ENCODE measurements around the gene PCDHA6. TPM values are rescaled to one million over a fixed set of nuclear protein-coding genes. Genes with fewer than 3 reads are reported as not detected.

The PCDHA6 gene
- total RNA-seq, 1 donor from 2014 or later = under 0.01 TPM

GRCh38 chr5:140875085-140876065, 47.6 kb downstream of the PCDHA6 start, which contains the start of gene PCDHA12:
PCDHA12 (plus strand) TSS chr5:140875308; CDS start chr5:140875473, 165 bp downstream.

Other genes with a start within 250 kb of the PCDHA6 start
- 0.18 TPM in 1 of 2 replicates, not detected in the other for gene CD14, start 194.8 kb upstream of the PCDHA6 start, total RNA-seq
- 42.1 and 44.5 TPM in 2 replicates for gene TMCO6, start 188.5 kb upstream of the PCDHA6 start, total RNA-seq
- 55.4 and 63.6 TPM in 2 replicates for gene NDUFA2, start 180.3 kb upstream of the PCDHA6 start, total RNA-seq
- 71.5 and 105 TPM in 2 replicates for gene IK, start 180.1 kb upstream of the PCDHA6 start, total RNA-seq
- gene WDR55, start 163.1 kb upstream of the PCDHA6 start, total RNA-seq = 23.9 and 40.4 TPM in 2 replicates
- gene DND1, start 154.4 kb upstream of the PCDHA6 start, total RNA-seq = 0.18 and 0.29 TPM in 2 replicates
- 103 TPM in 2 replicates for gene HARS1, start 136.6 kb upstream of the PCDHA6 start, total RNA-seq
- 29.7 and 33.5 TPM in 2 replicates for gene HARS2, start 136.5 kb upstream of the PCDHA6 start, total RNA-seq
- gene ZMAT2, start 127.5 kb upstream of the PCDHA6 start, total RNA-seq = 37.2 and 37.7 TPM in 2 replicates
- gene PCDHA1, start 41.8 kb upstream of the PCDHA6 start, total RNA-seq = not detected in 2 replicates
- not detected in 2 replicates for gene PCDHA2, start 33.1 kb upstream of the PCDHA6 start, total RNA-seq
- gene PCDHA3, start 26.9 kb upstream of the PCDHA6 start, total RNA-seq = 0.18 and 0.58 TPM in 2 replicates
- 0.35 TPM in 1 of 2 replicates, not detected in the other for gene PCDHA4, start 20.9 kb upstream of the PCDHA6 start, total RNA-seq
- gene PCDHA5, start 6.3 kb upstream of the PCDHA6 start, total RNA-seq = not detected in 2 replicates
- gene PCDHA7, start 6.3 kb downstream of the PCDHA6 start, total RNA-seq = 0.71 TPM in 1 of 2 replicates, not detected in the other
- not detected in 2 replicates for gene PCDHA8, start 13.2 kb downstream of the PCDHA6 start, total RNA-seq
- not detected in 2 replicates for gene PCDHA9, start 20.4 kb downstream of the PCDHA6 start, total RNA-seq
- not detected in 2 replicates for gene PCDHA10, start 27.9 kb downstream of the PCDHA6 start, total RNA-seq
- gene PCDHA11, start 41.0 kb downstream of the PCDHA6 start, total RNA-seq = not detected in 2 replicates
- not detected in 2 replicates for gene PCDHA12, start 47.3 kb downstream of the PCDHA6 start, total RNA-seq
- not detected in 2 replicates for gene PCDHA13, start 54.2 kb downstream of the PCDHA6 start, total RNA-seq
- gene PCDHAC1, start 98.3 kb downstream of the PCDHA6 start, total RNA-seq = not detected in 2 replicates
- not detected in 2 replicates for gene PCDHAC2, start 138.5 kb downstream of the PCDHA6 start, total RNA-seq
- not detected in 2 replicates for gene PCDHB1, start 223.4 kb downstream of the PCDHA6 start, total RNA-seq

Measured in myometrial cell (primary cell).